B cell (primary cell): Measurements from ENCODE around the gene MLXIPL. TPM values are rescaled to one million over a fixed set of nuclear protein-coding genes. Genes with fewer than 3 reads are reported as not detected.

Experiments used
- ATAC-seq: fragments of 200-7000 bp; cut with Tn5 transposase; one replicate; pipeline ENCODE4 v1.10.0; 2021; ENCODE audit warnings: low read depth, mild to moderate bottlenecking, moderate number of reproducible peaks, moderate library complexity
- CTCF ChIA-PET: fragments of 350-600 bp; sonication (Branson Sonifier 250); formaldehyde crosslinking; loops from one replicate; lab custom pipeline; 2021; ENCODE audit warnings: antibody characterized with exemption, inconsistent platforms; lab: Charles Lee
- POLR2A ChIA-PET: fragments of 350-600 bp; sonication (Branson Sonifier 250); formaldehyde crosslinking; loops from one replicate; lab custom pipeline; 2021; ENCODE audit warnings: antibody characterized with exemption; lab: Charles Lee
- DNase-seq: peaks from one replicate; pipeline ENCODE4 v3.0.0; 2013
- H2AFZ ChIP-seq: 2 replicates; pipeline ENCODE4 v1.6.1; 2012; ENCODE audit warnings: mild to moderate bottlenecking, low read depth, low read length; ENCODE audit not compliant: insufficient read depth, poor library complexity, severe bottlenecking
- H3K27ac ChIP-seq, 2 donors: 1 replicate in 1 of 2; 2 replicates in 1 of 2; pipeline ENCODE4 v1.5.1; 2012 to 2013; ENCODE audit warnings: low read length in 2 of 2, mild to moderate bottlenecking in 2 of 2, moderate library complexity in 1 of 2
- H3K27me3 ChIP-seq, 4 experiments: fragments of 200-600 bp in 1 of 4; sonication (generic) in 1 of 4; replicated peaks in 1 of 4; 1 replicate in 2 of 4; 2 replicates in 2 of 4; pipeline versions ENCODE4 v1.6.1 to v1.7.0; 2013 to 2016; ENCODE audit warnings: low read length in 3 of 4, mild to moderate bottlenecking in 2 of 4, mixed read lengths in 1 of 4, moderate library complexity in 1 of 4; ENCODE audit not compliant: insufficient read depth in 4 of 4, control insufficient read depth in 3 of 4; ENCODE audit errors: control extremely low read depth in 1 of 4
- H3K36me3 ChIP-seq, 2 experiments: replicated peaks in 1 of 2; 1 replicate in 1 of 2; 2 replicates in 1 of 2; pipeline versions ENCODE4 v1.6.1 to v1.7.1; 2013; ENCODE audit warnings: low read length in 1 of 2; ENCODE audit not compliant: insufficient read depth in 2 of 2, control insufficient read depth in 1 of 2; ENCODE audit errors: control extremely low read depth in 1 of 2, extremely low read depth in 1 of 2
- H3K4me1 ChIP-seq, 2 donors: fragments of 200-600 bp in 1 of 2; sonication (generic) in 1 of 2; 1 replicate in 1 of 2; 2 replicates in 1 of 2; pipeline versions ENCODE4 v1.5.1 to v1.6.1; 2013 to 2017; ENCODE audit warnings: low read length in 2 of 2; ENCODE audit not compliant: control insufficient read depth in 2 of 2, insufficient read depth in 2 of 2
- H3K4me2 ChIP-seq: replicated peaks from 2 replicates; pipeline ENCODE3; 2012; ENCODE audit warnings: mild to moderate bottlenecking, low read depth, low read length; ENCODE audit not compliant: poor library complexity, severe bottlenecking
- H3K4me3 ChIP-seq, 5 experiments: fragments of 200-600 bp in 1 of 5; sonication (generic) in 1 of 5; 1 replicate in 3 of 5; 2 replicates in 2 of 5; pipeline versions ENCODE4 v1.5.1 to v1.7.0; 2011 to 2016; ENCODE audit warnings: low read length in 4 of 5, mild to moderate bottlenecking in 4 of 5, low read depth in 2 of 5, control low read depth in 1 of 5, moderate library complexity in 1 of 5; ENCODE audit not compliant: insufficient read depth in 1 of 5; ENCODE audit errors: control extremely low read depth in 1 of 5, extremely low read depth in 1 of 5
- H3K79me2 ChIP-seq: fragments of 200-600 bp; sonication (generic); one replicate; pipeline ENCODE4 v1.6.0; 2016; ENCODE audit warnings: low read length; ENCODE audit not compliant: control insufficient read depth, insufficient read depth
- H3K9ac ChIP-seq: fragments of 200-600 bp; sonication (generic); 2 replicates; pipeline ENCODE4 v1.6.1; 2017; ENCODE audit warnings: mild to moderate bottlenecking, low read length, moderate library complexity
- H3K9me3 ChIP-seq, 3 donors: one replicate each; pipeline versions ENCODE4 v1.6.1 to v1.7.1; 2013; ENCODE audit warnings: low read length in 2 of 3; ENCODE audit not compliant: control insufficient read depth in 2 of 3, insufficient read depth in 1 of 3; ENCODE audit errors: control extremely low read depth in 1 of 3
- H4K20me1 ChIP-seq: 2 replicates; pipeline ENCODE4 v1.6.0; 2012; ENCODE audit warnings: mild to moderate bottlenecking, low read length; ENCODE audit not compliant: insufficient read depth, control insufficient read depth, poor library complexity, severe bottlenecking
- H3K27ac Mint-ChIP-seq: one replicate; pipeline ENCODE4 v1.8.0; 2021; ENCODE audit warnings: mixed read lengths
- H3K27me3 Mint-ChIP-seq: one replicate; pipeline ENCODE4 v1.8.0; 2021; ENCODE audit warnings: mixed read lengths
- H3K4me1 Mint-ChIP-seq: one replicate; pipeline ENCODE4 v1.8.0; 2021; ENCODE audit warnings: mixed read lengths
- H3K4me3 Mint-ChIP-seq: one replicate; pipeline ENCODE4 v1.8.0; 2021; ENCODE audit warnings: mixed read lengths
- H3K9me3 Mint-ChIP-seq: one replicate; pipeline ENCODE4 v1.8.0; 2022; ENCODE audit warnings: mixed read lengths; ENCODE audit not compliant: insufficient read depth
- CTCF ChIP-seq: fragments of 200-600 bp; IDR thresholded peaks from one replicate; pipeline ENCODE4 v1.8.0; 2022; ENCODE audit warnings: antibody characterized with exemption, mild to moderate bottlenecking
- EZH2 ChIP-seq: IDR thresholded peaks from 2 replicates; pipeline ENCODE4 v1.6.1; 2012; ENCODE audit warnings: borderline replicate concordance, low read depth, mild to moderate bottlenecking, moderate library complexity, low read length; ENCODE audit not compliant: insufficient read depth, poor library complexity, severe bottlenecking
- WGBS: methylation state at CpG from one replicate; pipeline ENCODE4 v1.1.5; 2013; ENCODE audit warnings: missing lambda C conversion rate; ENCODE audit not compliant: insufficient coverage; 5-methylcytosine and 5-hydroxymethylcytosine counted together
- intact Hi-C: fragments of 100-400 bp; cut with micrococcal nuclease; formaldehyde crosslinking; loops from one replicate; pipeline ENCODE4 v1.10.0; 2022
- polyA plus RNA-seq: library from polyadenylated mRNA; depleted of rRNA; stranded (reverse); fragments of >200 nt; gene quantifications from 2 replicates; pipeline ENCODE4 v1.2.3, GENCODE V29; 2012
- total RNA-seq, 2 donors: library from RNA; stranded (reverse); fragments of 120-200 nt in 1 of 2; gene quantifications; 1 replicate in 1 of 2; 2 replicates in 1 of 2; pipeline versions ENCODE4 v1.2.3 to v1.2.4, GENCODE V29; 2013 to 2022

Gene MLXIPL
- total and polyA plus RNA-seq, 2 donors (not counting 1 experiment from before 2014, with no cell fraction given): not detected

- CTCF ChIA-PET: interaction anchor here (1.2 kb wide), 1 partner anchor 19 kb away, joined by 4 read pairs; no protein-coding TSS in a partner anchor
- H4K20me1 ChIP-seq: no peaks in the 10 kb centered on the region
- 85% methylated on average over 8 of the region's 11 CpGs for WGBS
- ATAC-seq: no peak
- no peaks in the 10 kb centered on the region for H3K79me2 ChIP-seq
- TF ChIP-seq CTCF (no peak), EZH2 (no peak)
- no peak overlapping the region for H3K27ac Mint-ChIP-seq
- H3K4me1 ChIP-seq: peaks cover 14 to 21% of the 10 kb centered on the region in 2 donors
- no peak overlapping the region for H3K9ac ChIP-seq
- intact Hi-C loops: no loop called here
- no peak overlapping the region for H3K4me2 ChIP-seq
- H3K36me3 ChIP-seq: no peaks in the 10 kb centered on the region
- peaks cover 16% of the 10 kb centered on the region for H3K4me1 Mint-ChIP-seq
- H2AFZ ChIP-seq: no peak overlapping the region
- no peak for DNase-seq
- H3K27ac ChIP-seq: no peak overlapping the region
- no peak overlapping the region for H3K4me3 ChIP-seq
- no peak overlapping the region for H3K4me3 Mint-ChIP-seq
- POLR2A ChIA-PET: no interaction called here
- H3K9me3 ChIP-seq: peaks cover 0 to 12% (median 0%) of the 10 kb centered on the region in 3 donors
- H3K9me3 Mint-ChIP-seq: no peaks in the 10 kb centered on the region
- peaks cover 0 to 64% (median 24%) of the 10 kb centered on the region in 4 experiments for H3K27me3 ChIP-seq
- peaks cover 42% of the 10 kb centered on the region for H3K27me3 Mint-ChIP-seq
These were observed 954 bp upstream of the MLXIPL start for GRCh38 chr7:73625276-73625675.

- POLR2A ChIA-PET: no interaction called here
- no peaks in the 10 kb centered on the region for H3K79me2 ChIP-seq
- no peak overlapping the region for H2AFZ ChIP-seq
- peaks cover 42% of the 10 kb centered on the region for H3K27me3 Mint-ChIP-seq
- no peak for DNase-seq
- H3K9me3 Mint-ChIP-seq: no peaks in the 10 kb centered on the region
- no peaks in the 10 kb centered on the region for H4K20me1 ChIP-seq
- H3K27ac Mint-ChIP-seq: no peak overlapping the region
- 0% methylated on average over 3 of the region's 9 CpGs for WGBS
- H3K36me3 ChIP-seq: no peaks in the 10 kb centered on the region
- H3K4me3 ChIP-seq: peak overlapping the region in 1 of 5 experiments; percentile 48
- no peak for ATAC-seq
- H3K4me1 Mint-ChIP-seq: peaks cover 16% of the 10 kb centered on the region
- CTCF ChIA-PET: no interaction called here
- H3K27ac ChIP-seq: no peak overlapping the region
- H3K4me1 ChIP-seq: peaks cover 14 to 21% of the 10 kb centered on the region in 2 donors
- TF ChIP-seq CTCF (no peak), EZH2 (no peak)
- no peak overlapping the region for H3K9ac ChIP-seq
- peak overlapping the region; percentile 29 for H3K4me3 Mint-ChIP-seq
- peaks cover 0 to 12% (median 0%) of the 10 kb centered on the region in 3 donors for H3K9me3 ChIP-seq
- intact Hi-C loops: no loop called here
- H3K27me3 ChIP-seq: peaks cover 0 to 63% (median 24%) of the 10 kb centered on the region in 4 experiments
- H3K4me2 ChIP-seq: peak overlapping the region; percentile 83
These were observed 313 bp upstream of the MLXIPL start for GRCh38 chr7:73624669-73625001.
